ENCODE measurements around the gene C1orf226.

C1orf226 gene

GRCh38 chr1:162398999-162399580 is 17.6 kb downstream of the C1orf226 start:
- TF ChIP-seq, protein P1, sequence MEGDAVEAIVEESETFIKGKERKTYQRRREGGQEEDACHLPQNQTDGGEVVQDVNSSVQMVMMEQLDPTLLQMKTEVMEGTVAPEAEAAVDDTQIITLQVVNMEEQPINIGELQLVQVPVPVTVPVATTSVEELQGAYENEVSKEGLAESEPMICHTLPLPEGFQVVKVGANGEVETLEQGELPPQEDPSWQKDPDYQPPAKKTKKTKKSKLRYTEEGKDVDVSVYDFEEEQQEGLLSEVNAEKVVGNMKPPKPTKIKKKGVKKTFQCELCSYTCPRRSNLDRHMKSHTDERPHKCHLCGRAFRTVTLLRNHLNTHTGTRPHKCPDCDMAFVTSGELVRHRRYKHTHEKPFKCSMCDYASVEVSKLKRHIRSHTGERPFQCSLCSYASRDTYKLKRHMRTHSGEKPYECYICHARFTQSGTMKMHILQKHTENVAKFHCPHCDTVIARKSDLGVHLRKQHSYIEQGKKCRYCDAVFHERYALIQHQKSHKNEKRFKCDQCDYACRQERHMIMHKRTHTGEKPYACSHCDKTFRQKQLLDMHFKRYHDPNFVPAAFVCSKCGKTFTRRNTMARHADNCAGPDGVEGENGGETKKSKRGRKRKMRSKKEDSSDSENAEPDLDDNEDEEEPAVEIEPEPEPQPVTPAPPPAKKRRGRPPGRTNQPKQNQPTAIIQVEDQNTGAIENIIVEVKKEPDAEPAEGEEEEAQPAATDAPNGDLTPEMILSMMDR (IDR thresholded peaks at IDR 0.05) = no peak
- H3K27ac ChIP-seq = no peak overlapping the region
- no peaks in the 10 kb centered on the region for H3K79me2 ChIP-seq
- H3K27me3 ChIP-seq (ENCODE audit: control insufficient read depth, insufficient read depth, low read length) = no peaks in the 10 kb centered on the region
- no peak overlapping the region for H3K4me2 ChIP-seq (ENCODE audit: low read length)
- H3K9me3 ChIP-seq (ENCODE audit: control insufficient read depth, low read length) = no peaks in the 10 kb centered on the region
- H3K4me1 ChIP-seq = no peaks in the 10 kb centered on the region
- H2AFZ ChIP-seq = no peak overlapping the region
- no peak overlapping the region for H3K9ac ChIP-seq
- H3K4me3 ChIP-seq (ENCODE audit: low read depth, low read length) = no peak overlapping the region
- H3K36me3 ChIP-seq (ENCODE audit: control insufficient read depth, insufficient read depth, low read length) = no peaks in the 10 kb centered on the region

- no peak overlapping the region for H3K4me3 ChIP-seq (ENCODE audit: low read depth, low read length)
- no peak overlapping the region for H2AFZ ChIP-seq
- H3K9ac ChIP-seq = no peak overlapping the region
- no peaks in the 10 kb centered on the region for H3K9me3 ChIP-seq (ENCODE audit: control insufficient read depth, low read length)
- TF ChIP-seq, protein P1 (IDR thresholded peaks at IDR 0.05) = no peak
- H3K27me3 ChIP-seq (ENCODE audit: control insufficient read depth, insufficient read depth, low read length) = no peaks in the 10 kb centered on the region
- no peak overlapping the region for H3K4me2 ChIP-seq (ENCODE audit: low read length)
- H3K27ac ChIP-seq = no peak overlapping the region
- no peaks in the 10 kb centered on the region for H3K36me3 ChIP-seq (ENCODE audit: control insufficient read depth, insufficient read depth, low read length)
- H3K4me1 ChIP-seq = no peaks in the 10 kb centered on the region
- no peaks in the 10 kb centered on the region for H3K79me2 ChIP-seq
Measured at GRCh38 chr1:162400790-162401355, 19.3 kb downstream of the C1orf226 start.

GRCh38 chr1:162404550-162405160 is 23.1 kb downstream of the C1orf226 start:
- H3K36me3 ChIP-seq (ENCODE audit: control insufficient read depth, insufficient read depth, low read length) = no peaks in the 10 kb centered on the region
- H3K4me1 ChIP-seq = no peaks in the 10 kb centered on the region
- no peak overlapping the region for H3K27ac ChIP-seq
- no peak overlapping the region for H3K4me3 ChIP-seq (ENCODE audit: low read depth, low read length)
- no peak overlapping the region for H3K9ac ChIP-seq
- H3K79me2 ChIP-seq = no peaks in the 10 kb centered on the region
- TF ChIP-seq, protein P1 (IDR thresholded peaks at IDR 0.05) = no peak
- H2AFZ ChIP-seq = no peak overlapping the region
- no peak overlapping the region for H3K4me2 ChIP-seq (ENCODE audit: low read length)
- H3K27me3 ChIP-seq (ENCODE audit: control insufficient read depth, insufficient read depth, low read length) = no peaks in the 10 kb centered on the region
- H3K9me3 ChIP-seq (ENCODE audit: control insufficient read depth, low read length) = no peaks in the 10 kb centered on the region

GRCh38 chr1:162405800-162406199 is 24.3 kb downstream of the C1orf226 start:
- Histone ChIP-seq H3K36me3 (ENCODE audit: control insufficient read depth, insufficient read depth, low read length) (no peaks in the 10 kb centered on the region), H3K27me3 (ENCODE audit: control insufficient read depth, insufficient read depth, low read length) (no peaks in the 10 kb centered on the region), H2AFZ (no peak overlapping the region), H3K9me3 (ENCODE audit: control insufficient read depth, low read length) (no peaks in the 10 kb centered on the region), H3K4me3 (ENCODE audit: low read depth, low read length) (no peak overlapping the region), H3K79me2 (no peaks in the 10 kb centered on the region), H3K9ac (no peak overlapping the region), H3K27ac (no peak overlapping the region), H3K4me1 (no peaks in the 10 kb centered on the region), H3K4me2 (ENCODE audit: low read length) (no peak overlapping the region)
- TF ChIP-seq, protein P1 (IDR thresholded peaks at IDR 0.05) = no peak
